Measurements from ENCODE around the gene MGAT3. TPM values are rescaled to one million over a fixed set of nuclear protein-coding genes. Genes with fewer than 3 reads are reported as not detected.
A peak's percentile ranks its signal among the peaks of the same experiment; 100 is the strongest.

The MGAT3 gene
- total and polyA plus RNA-seq, 2 of the 13 experiments (the other 11 are each of a cell fraction or from before 2014, with no cell fraction given), result 0.11 to 0.15 TPM

DNA sequence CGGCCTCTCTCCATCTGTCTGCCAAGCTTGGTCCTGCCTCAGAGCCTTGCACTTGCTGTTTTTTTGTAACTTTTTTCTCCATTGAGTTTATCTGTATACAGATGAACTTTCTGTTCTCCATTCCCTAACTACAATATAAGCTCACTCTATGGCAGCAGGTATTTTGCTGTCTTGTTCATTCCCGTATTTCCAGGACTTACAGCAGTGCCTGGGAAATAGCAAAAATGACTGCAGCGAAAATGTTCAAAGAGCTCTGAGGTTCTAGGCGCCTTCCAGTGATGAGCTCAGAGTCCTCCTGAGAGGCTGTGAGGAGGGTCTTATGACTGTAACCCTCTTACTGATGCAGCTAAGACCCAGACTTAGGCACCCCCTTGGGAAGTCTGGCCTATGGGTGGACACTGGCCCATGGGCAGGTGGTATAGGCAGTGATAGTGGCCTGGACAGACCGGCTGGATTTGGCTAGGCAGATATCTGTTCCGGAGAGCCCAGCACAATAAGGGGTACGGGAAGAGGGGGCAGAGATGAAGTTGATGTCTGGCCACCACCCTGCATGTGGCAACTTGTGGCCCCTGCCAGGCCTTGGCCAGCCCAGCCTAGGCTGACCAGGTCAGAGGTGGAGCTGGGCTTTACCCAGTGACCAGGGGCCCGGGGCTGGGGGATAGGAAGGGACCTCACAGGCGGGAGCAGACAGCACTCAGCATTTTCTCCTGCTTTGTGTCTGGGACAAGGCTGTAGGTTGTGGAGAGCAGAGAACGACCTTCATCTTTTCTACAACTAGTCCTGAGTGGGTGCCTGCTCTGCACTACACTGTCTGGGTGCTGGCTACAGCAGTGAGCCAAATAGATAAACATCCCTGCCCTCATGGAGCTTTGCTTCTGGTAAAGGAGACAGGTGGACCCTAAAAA lies 68.2 kb downstream of the MGAT3 start (continued):
- TF ChIP-seq, protein P1, sequence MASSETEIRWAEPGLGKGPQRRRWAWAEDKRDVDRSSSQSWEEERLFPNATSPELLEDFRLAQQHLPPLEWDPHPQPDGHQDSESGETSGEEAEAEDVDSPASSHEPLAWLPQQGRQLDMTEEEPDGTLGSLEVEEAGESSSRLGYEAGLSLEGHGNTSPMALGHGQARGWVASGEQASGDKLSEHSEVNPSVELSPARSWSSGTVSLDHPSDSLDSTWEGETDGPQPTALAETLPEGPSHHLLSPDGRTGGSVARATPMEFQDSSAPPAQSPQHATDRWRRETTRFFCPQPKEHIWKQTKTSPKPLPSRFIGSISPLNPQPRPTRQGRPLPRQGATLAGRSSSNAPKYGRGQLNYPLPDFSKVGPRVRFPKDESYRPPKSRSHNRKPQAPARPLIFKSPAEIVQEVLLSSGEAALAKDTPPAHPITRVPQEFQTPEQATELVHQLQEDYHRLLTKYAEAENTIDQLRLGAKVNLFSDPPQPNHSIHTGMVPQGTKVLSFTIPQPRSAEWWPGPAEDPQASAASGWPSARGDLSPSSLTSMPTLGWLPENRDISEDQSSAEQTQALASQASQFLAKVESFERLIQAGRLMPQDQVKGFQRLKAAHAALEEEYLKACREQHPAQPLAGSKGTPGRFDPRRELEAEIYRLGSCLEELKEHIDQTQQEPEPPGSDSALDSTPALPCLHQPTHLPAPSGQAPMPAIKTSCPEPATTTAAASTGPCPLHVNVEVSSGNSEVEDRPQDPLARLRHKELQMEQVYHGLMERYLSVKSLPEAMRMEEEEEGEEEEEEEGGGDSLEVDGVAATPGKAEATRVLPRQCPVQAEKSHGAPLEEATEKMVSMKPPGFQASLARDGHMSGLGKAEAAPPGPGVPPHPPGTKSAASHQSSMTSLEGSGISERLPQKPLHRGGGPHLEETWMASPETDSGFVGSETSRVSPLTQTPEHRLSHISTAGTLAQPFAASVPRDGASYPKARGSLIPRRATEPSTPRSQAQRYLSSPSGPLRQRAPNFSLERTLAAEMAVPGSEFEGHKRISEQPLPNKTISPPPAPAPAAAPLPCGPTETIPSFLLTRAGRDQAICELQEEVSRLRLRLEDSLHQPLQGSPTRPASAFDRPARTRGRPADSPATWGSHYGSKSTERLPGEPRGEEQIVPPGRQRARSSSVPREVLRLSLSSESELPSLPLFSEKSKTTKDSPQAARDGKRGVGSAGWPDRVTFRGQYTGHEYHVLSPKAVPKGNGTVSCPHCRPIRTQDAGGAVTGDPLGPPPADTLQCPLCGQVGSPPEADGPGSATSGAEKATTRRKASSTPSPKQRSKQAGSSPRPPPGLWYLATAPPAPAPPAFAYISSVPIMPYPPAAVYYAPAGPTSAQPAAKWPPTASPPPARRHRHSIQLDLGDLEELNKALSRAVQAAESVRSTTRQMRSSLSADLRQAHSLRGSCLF (CRISPR knock-in tag; IDR thresholded peaks at IDR 0.05; ENCODE audit: borderline replicate concordance), result no peak
- TF ChIP-seq RXRB (CRISPR knock-in tag; IDR thresholded peaks at IDR 0.05; ENCODE audit: borderline replicate concordance) (no peak), CAMTA2 (CRISPR knock-in tag; IDR thresholded peaks at IDR 0.05; ENCODE audit: borderline replicate concordance) (no peak), ZNF615 (CRISPR knock-in tag; IDR thresholded peaks at IDR 0.05; ENCODE audit: borderline replicate concordance) (no peak), KAT8 (CRISPR knock-in tag; IDR thresholded peaks at IDR 0.05) (no peak), PCBP2 (optimal IDR thresholded peaks at IDR 0.05; ENCODE audit: low read depth, low read length, poor library complexity, severe bottlenecking) (no peak), SETDB1 (CRISPR knock-in tag; IDR thresholded peaks at IDR 0.05; ENCODE audit: borderline replicate concordance) (no peak), KAT7 (CRISPR knock-in tag; IDR thresholded peaks at IDR 0.05; ENCODE audit: borderline replicate concordance) (no peak), SOX13 (IDR thresholded peaks at IDR 0.05) (no peak), SOX13 (CRISPR knock-in tag; conservative IDR thresholded peaks at IDR 0.05 in 1 of 2, IDR thresholded peaks at IDR 0.05 in 1 of 2) (no peak), HES4 (CRISPR knock-in tag; IDR thresholded peaks at IDR 0.05; ENCODE audit: borderline replicate concordance) (no peak), KLF16 (CRISPR knock-in tag; IDR thresholded peaks at IDR 0.05) (no peak), ETV5 (CRISPR knock-in tag; IDR thresholded peaks at IDR 0.05; ENCODE audit: borderline replicate concordance) (no peak), NONO (IDR thresholded peaks at IDR 0.05) (no peak), NONO (CRISPR knock-in tag; conservative IDR thresholded peaks at IDR 0.05) (0 out of 2 replicates have a peak, but pooled peaks have one; percentile 37), ZNF207 (IDR thresholded peaks at IDR 0.05; ENCODE audit: borderline replicate concordance) (no peak), SRY (CRISPR knock-in tag; IDR thresholded peaks at IDR 0.05) (0 out of 2 replicates have a peak, but pooled peaks have one; percentile 14), TAF1 (CRISPR knock-in tag; IDR thresholded peaks at IDR 0.05) (no peak)
- TF ChIP-seq, protein P2, sequence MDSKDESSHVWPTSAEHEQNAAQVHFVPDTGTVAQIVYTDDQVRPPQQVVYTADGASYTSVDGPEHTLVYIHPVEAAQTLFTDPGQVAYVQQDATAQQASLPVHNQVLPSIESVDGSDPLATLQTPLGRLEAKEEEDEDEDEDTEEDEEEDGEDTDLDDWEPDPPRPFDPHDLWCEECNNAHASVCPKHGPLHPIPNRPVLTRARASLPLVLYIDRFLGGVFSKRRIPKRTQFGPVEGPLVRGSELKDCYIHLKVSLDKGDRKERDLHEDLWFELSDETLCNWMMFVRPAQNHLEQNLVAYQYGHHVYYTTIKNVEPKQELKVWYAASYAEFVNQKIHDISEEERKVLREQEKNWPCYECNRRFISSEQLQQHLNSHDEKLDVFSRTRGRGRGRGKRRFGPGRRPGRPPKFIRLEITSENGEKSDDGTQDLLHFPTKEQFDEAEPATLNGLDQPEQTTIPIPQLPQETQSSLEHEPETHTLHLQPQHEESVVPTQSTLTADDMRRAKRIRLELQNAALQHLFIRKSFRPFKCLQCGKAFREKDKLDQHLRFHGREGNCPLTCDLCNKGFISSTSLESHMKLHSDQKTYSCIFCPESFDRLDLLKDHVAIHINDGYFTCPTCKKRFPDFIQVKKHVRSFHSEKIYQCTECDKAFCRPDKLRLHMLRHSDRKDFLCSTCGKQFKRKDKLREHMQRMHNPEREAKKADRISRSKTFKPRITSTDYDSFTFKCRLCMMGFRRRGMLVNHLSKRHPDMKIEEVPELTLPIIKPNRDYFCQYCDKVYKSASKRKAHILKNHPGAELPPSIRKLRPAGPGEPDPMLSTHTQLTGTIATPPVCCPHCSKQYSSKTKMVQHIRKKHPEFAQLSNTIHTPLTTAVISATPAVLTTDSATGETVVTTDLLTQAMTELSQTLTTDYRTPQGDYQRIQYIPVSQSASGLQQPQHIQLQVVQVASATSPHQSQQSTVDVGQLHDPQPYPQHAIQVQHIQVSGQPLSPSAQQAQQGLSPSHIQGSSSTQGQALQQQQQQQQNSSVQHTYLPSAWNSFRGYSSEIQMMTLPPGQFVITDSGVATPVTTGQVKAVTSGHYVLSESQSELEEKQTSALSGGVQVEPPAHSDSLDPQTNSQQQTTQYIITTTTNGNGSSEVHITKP (CRISPR knock-in tag; IDR thresholded peaks at IDR 0.05; ENCODE audit: low read depth), result no peak
- TF ChIP-seq, protein P3, sequence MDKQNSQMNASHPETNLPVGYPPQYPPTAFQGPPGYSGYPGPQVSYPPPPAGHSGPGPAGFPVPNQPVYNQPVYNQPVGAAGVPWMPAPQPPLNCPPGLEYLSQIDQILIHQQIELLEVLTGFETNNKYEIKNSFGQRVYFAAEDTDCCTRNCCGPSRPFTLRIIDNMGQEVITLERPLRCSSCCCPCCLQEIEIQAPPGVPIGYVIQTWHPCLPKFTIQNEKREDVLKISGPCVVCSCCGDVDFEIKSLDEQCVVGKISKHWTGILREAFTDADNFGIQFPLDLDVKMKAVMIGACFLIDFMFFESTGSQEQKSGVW (CRISPR knock-in tag; IDR thresholded peaks at IDR 0.05; ENCODE audit: borderline replicate concordance), result no peak
